ENCODE results near the gene ERG.

- TF ChIP-seq ZNF146 (CRISPR knock-in tag; IDR thresholded peaks at IDR 0.05; ENCODE audit: unreplicated experiment) (no peak), TEAD4 (IDR thresholded peaks at IDR 0.05; ENCODE audit: low read length) (no peak), TEAD4 (CRISPR knock-in tag; IDR thresholded peaks at IDR 0.05; ENCODE audit: borderline replicate concordance) (no peak), KDM5B (IDR thresholded peaks at IDR 0.05; ENCODE audit: insufficient replicate concordance, low read depth, low read length) (no peak)
- TF ChIP-seq, protein P1, sequence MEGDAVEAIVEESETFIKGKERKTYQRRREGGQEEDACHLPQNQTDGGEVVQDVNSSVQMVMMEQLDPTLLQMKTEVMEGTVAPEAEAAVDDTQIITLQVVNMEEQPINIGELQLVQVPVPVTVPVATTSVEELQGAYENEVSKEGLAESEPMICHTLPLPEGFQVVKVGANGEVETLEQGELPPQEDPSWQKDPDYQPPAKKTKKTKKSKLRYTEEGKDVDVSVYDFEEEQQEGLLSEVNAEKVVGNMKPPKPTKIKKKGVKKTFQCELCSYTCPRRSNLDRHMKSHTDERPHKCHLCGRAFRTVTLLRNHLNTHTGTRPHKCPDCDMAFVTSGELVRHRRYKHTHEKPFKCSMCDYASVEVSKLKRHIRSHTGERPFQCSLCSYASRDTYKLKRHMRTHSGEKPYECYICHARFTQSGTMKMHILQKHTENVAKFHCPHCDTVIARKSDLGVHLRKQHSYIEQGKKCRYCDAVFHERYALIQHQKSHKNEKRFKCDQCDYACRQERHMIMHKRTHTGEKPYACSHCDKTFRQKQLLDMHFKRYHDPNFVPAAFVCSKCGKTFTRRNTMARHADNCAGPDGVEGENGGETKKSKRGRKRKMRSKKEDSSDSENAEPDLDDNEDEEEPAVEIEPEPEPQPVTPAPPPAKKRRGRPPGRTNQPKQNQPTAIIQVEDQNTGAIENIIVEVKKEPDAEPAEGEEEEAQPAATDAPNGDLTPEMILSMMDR (IDR thresholded peaks at IDR 0.05 in 2 of 3, conservative IDR thresholded peaks at IDR 0.05 in 1 of 3; ENCODE audit: insufficient read depth in 2 of 3, low read depth in 1 of 3, low read length in 3 of 3), result no peak
Observed at GRCh38 chr21:38358666-38359065, 139.6 kb downstream of the ERG start.
